ENCODE data around the gene NCOA1. TPM values are rescaled to one million over a fixed set of nuclear protein-coding genes. Genes with fewer than 3 reads are reported as not detected.
A peak's percentile ranks its signal among the peaks of the same experiment; 100 is the strongest.

Gene NCOA1
- total RNA-seq, 1 experiment from 2014 or later = 27.5 TPM

DNA sequence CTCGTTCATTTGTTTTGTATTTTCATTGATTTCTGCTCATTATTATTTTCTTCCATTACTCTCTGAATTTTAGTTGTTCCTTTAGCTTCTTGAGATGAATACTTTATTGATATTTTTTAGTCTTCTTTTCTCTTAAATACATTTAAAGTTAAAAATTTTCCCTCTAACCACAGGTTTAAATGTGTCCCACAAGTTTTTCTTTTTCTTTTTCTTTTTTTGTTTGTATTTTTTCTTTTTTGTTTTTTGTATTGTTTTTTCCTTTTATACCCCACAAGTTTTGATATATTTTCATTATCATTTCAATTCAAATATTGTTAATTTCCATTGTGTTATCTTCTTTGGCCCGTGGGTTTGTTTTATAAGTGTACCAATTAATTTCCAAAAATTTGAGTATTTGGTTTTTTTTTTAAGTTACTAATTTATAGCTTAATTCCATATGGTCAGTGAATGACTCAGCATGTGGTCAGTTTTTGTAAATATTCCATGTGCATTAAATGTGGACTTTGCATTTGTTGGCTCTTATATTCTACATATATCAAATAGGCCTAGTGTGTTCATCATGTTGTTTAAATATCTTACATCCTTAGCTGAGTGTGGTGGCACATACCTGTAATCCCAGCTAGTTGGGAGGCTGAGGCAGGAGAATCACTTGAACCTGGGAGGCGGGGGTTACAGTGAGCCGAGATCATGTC lies 318.4 kb downstream of the NCOA1 start:
- ChIA-PET CTCF (no interaction called here), POLR2A (ENCODE audit: low non-redundant PET) (no interaction called here)
- peak overlapping the region; percentile 31 for H3K27ac ChIP-seq (ENCODE audit: low read depth, low read length, poor library complexity, severe bottlenecking)
- no peaks in the 10 kb centered on the region for H3K27me3 ChIP-seq (replicated peaks; ENCODE audit: insufficient read depth, low read depth, low read length, poor library complexity)
- no peaks in the 10 kb centered on the region for H3K9me3 ChIP-seq (ENCODE audit: low read depth, low read length, poor library complexity, severe bottlenecking)
- H3K36me3 ChIP-seq (ENCODE audit: insufficient read depth, low read length, poor library complexity, severe bottlenecking) = peaks cover 27% of the 10 kb centered on the region
- no peak overlapping the region for H3K4me3 ChIP-seq (ENCODE audit: low read depth, low read length, poor library complexity, severe bottlenecking)
- DNase-seq (ENCODE audit: low spot score) = no peak
- intact Hi-C loops (cut with micrococcal nuclease; ENCODE audit: unreplicated experiment) = no loop called here
- TF ChIP-seq CTCF (conservative IDR thresholded peaks at IDR 0.05; ENCODE audit: low read depth, low read length) (no peak), EZH2 (IDR thresholded peaks at IDR 0.05; ENCODE audit: borderline replicate concordance, low read depth, low read length, poor library complexity, severe bottlenecking) (no peak)
- no TSS peak for BruUV-seq (replicated peaks)
- H3K4me1 ChIP-seq (ENCODE audit: insufficient read depth, low read length, poor library complexity, severe bottlenecking) = peaks cover 8% of the 10 kb centered on the region

DNA sequence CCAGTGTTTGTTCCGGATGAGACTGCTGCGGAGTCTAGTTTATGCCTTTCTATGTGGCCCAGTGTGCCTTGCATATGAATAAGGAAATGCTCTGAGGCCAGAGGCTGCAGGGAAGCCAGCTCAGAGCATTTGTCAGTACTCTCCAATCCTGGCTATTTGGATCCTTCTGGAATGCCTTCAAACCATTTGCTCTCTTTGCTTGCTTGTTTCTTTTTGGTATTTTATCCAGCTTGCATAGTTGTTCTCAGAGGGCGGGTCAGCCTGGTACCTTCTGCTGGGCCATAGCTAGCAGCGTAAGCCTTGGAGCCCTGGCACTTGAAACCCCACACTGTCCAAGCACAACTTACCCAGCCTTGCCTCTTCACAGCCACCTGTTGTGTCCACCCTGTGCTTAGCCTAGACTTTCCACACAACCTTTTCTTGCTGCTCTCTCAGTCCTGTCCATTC lies 322.7 kb downstream of the NCOA1 start:
- Histone ChIP-seq H3K4me1 (ENCODE audit: insufficient read depth, low read length, poor library complexity, severe bottlenecking) (peaks cover 5% of the 10 kb centered on the region), H3K9me3 (ENCODE audit: low read depth, low read length, poor library complexity, severe bottlenecking) (no peaks in the 10 kb centered on the region), H3K4me3 (ENCODE audit: low read depth, low read length, poor library complexity, severe bottlenecking) (no peak overlapping the region), H3K27me3 (replicated peaks; ENCODE audit: insufficient read depth, low read depth, low read length, poor library complexity) (no peaks in the 10 kb centered on the region), H3K36me3 (ENCODE audit: insufficient read depth, low read length, poor library complexity, severe bottlenecking) (peaks cover 58% of the 10 kb centered on the region), H3K27ac (ENCODE audit: low read depth, low read length, poor library complexity, severe bottlenecking) (no peak overlapping the region)
- ChIA-PET POLR2A (ENCODE audit: low non-redundant PET) (no interaction called here), CTCF (no interaction called here)
- no peak for DNase-seq (ENCODE audit: low spot score)
- TF ChIP-seq EZH2 (IDR thresholded peaks at IDR 0.05; ENCODE audit: borderline replicate concordance, low read depth, low read length, poor library complexity, severe bottlenecking) = no peak
- no peak for TF ChIP-seq CTCF (conservative IDR thresholded peaks at IDR 0.05; ENCODE audit: low read depth, low read length)
- no TSS peak for BruUV-seq (replicated peaks)
- intact Hi-C loops (cut with micrococcal nuclease; ENCODE audit: unreplicated experiment) = no loop called here

DNA sequence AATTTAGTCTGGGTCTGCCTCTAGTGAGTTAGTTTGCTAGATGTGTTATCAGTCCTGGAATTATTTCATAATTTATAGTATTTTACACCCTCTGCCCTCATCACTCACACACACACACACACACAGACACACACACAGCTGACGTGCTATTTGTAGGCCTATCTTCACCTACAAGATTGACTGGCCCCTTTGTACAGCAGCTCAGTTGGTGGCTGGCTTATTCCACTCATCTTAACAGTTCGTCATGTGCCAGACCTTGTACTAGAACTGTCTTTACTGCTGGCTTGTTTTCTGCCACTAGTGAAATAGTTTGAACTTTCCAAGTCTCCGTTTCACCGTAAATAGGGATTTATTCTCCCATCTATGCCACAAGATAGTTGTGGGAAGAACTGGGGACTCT lies 323.5 kb downstream of the NCOA1 start:
- H3K4me1 ChIP-seq (ENCODE audit: insufficient read depth, low read length, poor library complexity, severe bottlenecking) = no peaks in the 10 kb centered on the region
- no peaks in the 10 kb centered on the region for H3K9me3 ChIP-seq (ENCODE audit: low read depth, low read length, poor library complexity, severe bottlenecking)
- H3K4me3 ChIP-seq (ENCODE audit: low read depth, low read length, poor library complexity, severe bottlenecking) = no peak overlapping the region
- no peak for DNase-seq (ENCODE audit: low spot score)
- no TSS peak for BruUV-seq (replicated peaks)
- H3K27me3 ChIP-seq (replicated peaks; ENCODE audit: insufficient read depth, low read depth, low read length, poor library complexity) = no peaks in the 10 kb centered on the region
- ChIA-PET CTCF (no interaction called here), POLR2A (ENCODE audit: low non-redundant PET) (no interaction called here)
- no peak overlapping the region for H3K27ac ChIP-seq (ENCODE audit: low read depth, low read length, poor library complexity, severe bottlenecking)
- TF ChIP-seq CTCF (conservative IDR thresholded peaks at IDR 0.05; ENCODE audit: low read depth, low read length) = no peak
- TF ChIP-seq EZH2 (IDR thresholded peaks at IDR 0.05; ENCODE audit: borderline replicate concordance, low read depth, low read length, poor library complexity, severe bottlenecking) = no peak
- H3K36me3 ChIP-seq (ENCODE audit: insufficient read depth, low read length, poor library complexity, severe bottlenecking) = peaks cover 66% of the 10 kb centered on the region
- intact Hi-C loops (cut with micrococcal nuclease; ENCODE audit: unreplicated experiment) = no loop called here

Data from A673 (cell line).